HG03469 (cell line): Measurements from ENCODE around the gene COL18A1.
"Not testable (repeated sequence)": the region's sequence is repeated elsewhere in the genome, so short reads cannot be mapped to it uniquely, and the experiment has no call there.

Experiments used
- ATAC-seq: cut with Tn5 transposase; IDR thresholded peaks from one replicate; pipeline ENCODE4 v1.9.1; 2021; ENCODE audit warnings: mild to moderate bottlenecking, moderate library complexity, moderate number of reproducible peaks; ENCODE audit not compliant: unreplicated experiment

COL18A1 gene

GRCh38 chr21:45550522-45551210 is 145.7 kb downstream of the COL18A1 start:
- no peak for ATAC-seq

DNA sequence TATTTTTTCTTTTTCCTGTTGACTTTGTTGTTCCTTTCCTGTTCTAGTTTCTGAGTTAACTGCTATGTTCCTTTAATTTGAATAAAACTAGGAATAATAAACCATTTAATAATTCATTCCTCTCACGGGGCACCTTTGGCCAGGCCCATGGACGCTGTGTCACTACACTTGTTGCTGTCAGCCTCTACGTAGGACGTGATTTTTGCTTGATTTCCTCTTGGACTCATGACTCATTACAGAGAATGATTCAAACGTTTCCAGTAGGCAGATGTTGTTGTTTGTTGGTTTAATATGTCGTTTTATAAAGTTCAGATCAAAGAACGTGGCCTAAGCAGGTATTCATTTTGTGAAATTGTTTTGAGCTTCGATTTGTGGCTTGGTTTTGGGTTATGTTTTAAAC is 146.4 kb downstream of the COL18A1 start:
- ATAC-seq: no peak

GRCh38 chr21:45551783-45552695 is 147.1 kb downstream of the COL18A1 start:
- no peak for ATAC-seq

GRCh38 chr21:45552696-45553391 is 147.9 kb downstream of the COL18A1 start:
- ATAC-seq: no peak

DNA sequence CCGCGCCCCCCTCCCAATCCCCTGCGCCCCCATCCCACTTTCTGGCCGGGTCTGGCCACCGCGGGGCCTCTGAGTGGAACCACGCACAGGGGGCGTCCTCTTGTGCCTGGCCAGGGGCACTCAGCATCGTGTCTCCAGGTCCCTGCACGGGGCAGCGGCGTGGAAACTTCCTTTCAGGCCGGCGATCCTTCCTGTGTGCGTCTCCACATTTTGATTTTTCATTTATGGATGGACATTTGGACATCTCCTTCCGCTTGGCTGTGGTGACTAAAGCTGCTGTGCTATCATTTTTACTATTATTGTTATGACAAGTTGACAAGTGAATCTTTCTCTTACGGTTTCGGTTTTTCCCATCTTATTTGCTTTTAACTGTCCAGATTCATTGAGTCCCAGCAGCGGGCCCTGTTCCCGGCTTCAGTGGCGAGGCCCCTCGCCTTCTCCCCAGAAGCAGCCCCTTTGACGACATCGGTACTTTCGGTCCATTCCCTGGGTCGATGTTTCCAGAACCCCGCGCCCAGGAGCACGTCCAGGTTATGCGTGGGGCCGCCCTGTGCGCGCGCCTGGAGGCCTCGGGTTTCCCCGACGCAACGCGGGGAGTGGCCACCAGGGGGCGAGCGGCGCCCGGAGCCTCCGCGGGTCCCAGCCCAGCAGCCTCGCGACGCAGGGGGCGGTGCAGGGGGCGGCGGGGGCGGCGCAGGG is 149.7 kb downstream of the COL18A1 start:
- ATAC-seq: no peak

GRCh38 chr21:45555251-45555556 is 150.2 kb downstream of the COL18A1 start:
- no peak for ATAC-seq

- ATAC-seq: no peak
These were observed 150.8 kb downstream of the COL18A1 start for GRCh38 chr21:45555557-45556301.

- ATAC-seq: no peak
These were observed 151.3 kb downstream of the COL18A1 start for GRCh38 chr21:45556302-45556644.

GRCh38 chr21:45556645-45557615 is 152.0 kb downstream of the COL18A1 start:
- ATAC-seq: no peak

DNA sequence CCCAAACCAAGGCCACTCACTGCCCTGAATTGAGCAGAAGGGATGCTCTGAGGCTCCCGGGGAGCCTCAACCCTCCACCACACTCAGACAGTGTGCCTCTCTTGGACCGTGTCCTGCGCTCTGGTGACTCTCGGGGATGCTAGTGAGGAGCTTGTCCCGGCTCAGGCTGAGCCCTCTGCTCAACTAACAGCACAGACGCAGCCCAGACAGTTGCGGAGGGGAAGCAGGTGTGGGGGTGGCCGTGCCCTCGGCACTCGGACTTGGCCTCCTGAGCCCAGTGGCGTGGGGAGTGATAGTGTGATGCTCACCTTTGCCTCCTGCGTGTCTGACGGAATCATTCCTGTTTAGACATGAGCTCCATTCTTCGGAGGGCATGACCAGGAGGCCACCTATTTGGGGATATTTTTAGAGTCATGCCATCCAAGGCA is 152.7 kb downstream of the COL18A1 start:
- no peak for ATAC-seq

DNA sequence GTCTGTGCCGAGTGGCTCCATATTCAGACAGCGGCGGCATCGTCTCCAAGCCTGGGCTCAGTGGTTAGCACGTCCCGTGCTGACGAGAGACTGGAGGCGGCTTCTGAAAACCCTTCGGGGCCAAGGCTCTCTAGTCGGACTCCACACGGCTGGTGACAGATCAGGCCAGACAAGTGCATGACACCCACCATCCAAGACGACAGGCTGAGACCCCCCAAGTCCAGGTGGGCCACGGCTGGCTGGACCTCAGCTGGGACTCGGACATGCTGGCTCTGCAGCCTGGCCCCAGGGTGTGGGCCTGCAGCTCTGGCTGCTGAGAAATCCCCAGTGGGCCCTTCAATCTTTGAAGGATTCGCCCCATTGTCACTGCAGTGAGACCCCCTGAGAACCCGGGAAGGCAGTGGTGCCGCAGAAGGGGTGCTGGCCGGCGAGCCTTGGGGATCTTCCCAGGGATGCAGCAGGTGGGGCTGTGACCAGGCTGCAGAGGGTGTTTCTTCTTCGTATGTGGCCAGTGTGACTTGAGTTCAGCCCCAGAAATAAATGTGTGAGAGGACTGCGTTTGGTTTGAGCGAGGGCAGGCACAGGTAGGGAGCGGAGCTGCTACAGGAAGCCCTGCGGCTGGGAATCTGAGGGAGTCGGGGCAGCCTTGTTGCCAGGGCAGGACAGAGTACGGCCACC is 153.2 kb downstream of the COL18A1 start:
- no peak for ATAC-seq

GRCh38 chr21:45559216-45560105 is 154.5 kb downstream of the COL18A1 start:
- no peak for ATAC-seq

DNA sequence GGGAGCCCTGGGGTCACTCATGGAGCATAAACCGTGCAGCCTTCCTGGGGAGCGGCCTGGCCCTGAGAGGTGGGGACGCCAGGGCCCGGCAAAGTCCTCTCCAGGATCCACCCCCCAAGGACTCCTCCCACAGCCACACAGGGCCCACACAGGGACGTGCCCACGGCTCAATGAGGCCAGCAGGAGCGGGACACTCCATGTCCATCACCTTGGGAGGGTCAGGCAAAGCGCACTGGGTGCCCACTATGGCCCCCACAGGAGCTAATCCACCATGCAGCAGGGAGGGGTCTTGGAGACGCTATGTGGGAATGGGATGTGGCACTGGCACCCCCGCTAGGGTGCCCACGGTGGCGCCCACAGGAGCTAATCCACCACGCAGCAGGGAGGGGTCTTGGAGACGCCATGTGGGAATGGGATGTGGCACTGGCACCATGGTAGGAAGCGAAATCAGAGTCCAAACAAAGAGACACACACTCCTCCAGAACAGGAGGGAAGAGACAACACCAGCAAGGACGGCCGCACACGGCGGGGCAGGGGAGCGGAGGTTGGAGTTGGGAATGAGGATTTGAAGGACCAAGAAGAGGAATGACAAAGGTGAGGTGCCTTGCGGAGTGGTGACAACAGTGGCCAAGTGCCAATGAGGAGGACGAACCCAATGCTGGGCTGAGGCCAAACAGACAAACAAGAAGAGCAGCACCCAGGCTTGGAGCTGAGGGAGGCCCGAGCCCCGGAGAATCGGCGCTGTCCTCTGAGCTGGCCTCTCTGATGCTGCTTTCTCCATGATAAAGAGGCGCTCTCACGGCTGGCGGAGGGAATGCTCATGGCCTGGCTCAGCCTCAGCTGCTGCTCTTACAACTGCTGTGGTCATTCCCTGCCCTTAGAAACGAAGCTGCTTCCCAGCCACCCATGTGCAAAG is 155.4 kb downstream of the COL18A1 start:
- ATAC-seq: no peak

DNA sequence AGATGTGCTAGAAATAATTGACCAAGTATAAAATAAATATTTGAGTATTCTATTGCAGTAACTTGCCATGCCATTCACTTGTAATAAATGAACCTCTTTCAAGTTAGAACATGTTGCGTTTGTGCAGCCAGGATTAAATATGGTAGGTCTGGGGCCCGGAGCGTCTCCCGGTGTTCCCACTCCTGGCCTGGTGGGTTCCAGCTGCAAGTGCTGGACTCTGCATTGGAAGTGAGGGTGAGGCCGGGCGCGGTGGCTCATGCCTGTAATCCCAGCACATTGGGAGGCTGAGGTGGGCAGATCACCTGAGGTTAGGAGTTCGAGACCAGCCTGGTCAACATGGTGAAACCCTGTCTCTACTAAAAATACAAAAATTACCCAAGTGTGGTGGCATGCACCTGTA is 156.3 kb downstream of the COL18A1 start:
- not testable (repeated sequence) for ATAC-seq

- no peak for ATAC-seq
These were observed 157.4 kb downstream of the COL18A1 start for GRCh38 chr21:45562402-45562801.

DNA sequence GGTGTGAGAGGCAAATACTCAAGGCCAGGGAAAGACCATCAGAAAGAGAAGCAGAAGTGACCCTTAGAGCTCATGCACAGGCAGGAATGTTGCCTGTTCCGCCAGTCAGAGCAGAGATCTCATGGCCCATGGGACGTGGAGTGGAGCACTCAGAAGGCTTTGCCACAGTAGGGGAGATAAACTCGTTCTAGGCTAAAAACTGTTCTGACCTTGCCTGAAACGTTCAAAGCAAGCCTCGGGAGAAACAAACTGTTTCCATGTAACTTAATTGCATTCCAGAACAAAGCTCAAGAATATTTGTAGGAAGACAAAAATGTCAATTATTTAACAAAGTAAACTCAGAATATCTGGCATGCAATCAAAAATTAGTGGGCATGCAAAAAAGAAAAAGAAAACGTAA is 158.0 kb downstream of the COL18A1 start:
- ATAC-seq: no peak
